HepG2 (cell line): ENCODE measurements around the gene DPY19L1. TPM values are rescaled to one million over a fixed set of nuclear protein-coding genes. Genes with fewer than 3 reads are reported as not detected.

Experiments
- FOXO1 ChIP-seq: sonication (generic); formaldehyde crosslinking; IDR thresholded peaks from 2 replicates; pipeline ENCODE4 v1.4.0; 2020; ENCODE audit warnings: missing genetic modification reagents
- JUND ChIP-seq: sonication (generic); formaldehyde crosslinking; IDR thresholded peaks from 2 replicates; pipeline ENCODE4 v1.8.0; 2022; ENCODE audit warnings: mild to moderate bottlenecking, missing genetic modification reagents
- KDM4B ChIP-seq: sonication (generic); formaldehyde crosslinking; IDR thresholded peaks from 2 replicates; pipeline ENCODE4 v1.4.0; 2020; ENCODE audit warnings: missing genetic modification reagents
- NONO ChIP-seq, 2 experiments: fragments of 450-650 bp in 1 of 2; sonication (generic) in 1 of 2; formaldehyde crosslinking in 1 of 2; IDR thresholded peaks in 1 of 2; conservative IDR thresholded peaks in 1 of 2; 2 replicates each; pipeline versions ENCODE4 v1.6.1 to v1.8.0; 2017 to 2022; ENCODE audit warnings: mild to moderate bottlenecking in 1 of 2, missing genetic modification reagents in 1 of 2, moderate library complexity in 1 of 2
- RNF2 ChIP-seq: fragments of 450-650 bp; conservative IDR thresholded peaks from 2 replicates; pipeline ENCODE4 v1.6.1; 2016; ENCODE audit warnings: low read depth
- WIZ ChIP-seq: sonication (generic); formaldehyde crosslinking; IDR thresholded peaks from 2 replicates; pipeline ENCODE4 v1.5.1; 2020; ENCODE audit warnings: mild to moderate bottlenecking, missing genetic modification reagents
- ZBED4 ChIP-seq: sonication (generic); formaldehyde crosslinking; IDR thresholded peaks from 2 replicates; pipeline ENCODE4 v1.4.0; 2020; ENCODE audit warnings: missing genetic modification reagents, borderline replicate concordance
- ZFP62 ChIP-seq: sonication (generic); formaldehyde crosslinking; IDR thresholded peaks from 2 replicates; pipeline ENCODE4 v1.4.0; 2020; ENCODE audit warnings: missing genetic modification reagents
- ZNF160 ChIP-seq: sonication (generic); formaldehyde crosslinking; IDR thresholded peaks from 2 replicates; pipeline ENCODE4 v1.8.0; 2022; ENCODE audit warnings: mild to moderate bottlenecking, inconsistent platforms, missing genetic modification reagents
- ZNF20 ChIP-seq: sonication (generic); formaldehyde crosslinking; IDR thresholded peaks from 2 replicates; pipeline ENCODE4 v1.4.0; 2020; ENCODE audit warnings: mild to moderate bottlenecking, moderate library complexity, missing genetic modification reagents
- ZNF816 ChIP-seq: sonication (generic); formaldehyde crosslinking; IDR thresholded peaks from 2 replicates; pipeline ENCODE4 v1.8.0; 2022; ENCODE audit warnings: missing genetic modification reagents, mild to moderate bottlenecking, borderline replicate concordance
- ZNF883 ChIP-seq: sonication (generic); formaldehyde crosslinking; IDR thresholded peaks from 2 replicates; pipeline ENCODE4 v1.5.1; 2020; ENCODE audit warnings: mild to moderate bottlenecking, missing genetic modification reagents; ENCODE audit errors: not compliant biosample characterization
- polyA plus RNA-seq, 8 experiments: library from polyadenylated mRNA; depleted of rRNA in 3 of 8; stranded (reverse) in 7 of 8; unstranded in 1 of 8; fragments of >200 nt; fragmentation: Illumina TruSeq in 4 of 8; extraction: Trizol in 4 of 8; gene quantifications; 2 replicates each; pipeline versions ENCODE4 v1.2.1 to v1.2.3, GENCODE V29; 2011 to 2016; ENCODE audit warnings: low read depth in 4 of 8, missing spikeins in 1 of 8, mixed read lengths in 1 of 8; ENCODE audit not compliant: insufficient read depth in 1 of 8
- total RNA-seq, 5 experiments: library from RNA; depleted of rRNA; stranded (reverse); fragments of >200 nt; fragmentation: Illumina TruSeq; extraction: Trizol; gene quantifications; 2 replicates each; pipeline ENCODE4 v1.2.3, GENCODE V29; 2016; ENCODE audit warnings: low read depth in 1 of 5
- TF ChIP-seq, protein P1 (sequence below): sonication (generic); formaldehyde crosslinking; IDR thresholded peaks from 2 replicates; pipeline ENCODE4 v1.8.0; 2022; ENCODE audit warnings: missing genetic modification reagents, low read depth, mild to moderate bottlenecking, borderline replicate concordance
- TF ChIP-seq, protein P2 (sequence below), 2 experiments: IDR thresholded peaks; 2 replicates each; pipeline ENCODE4 v1.6.1; 2011 to 2012; ENCODE audit warnings: low read length in 2 of 2, borderline replicate concordance in 1 of 2, low read depth in 1 of 2, mild to moderate bottlenecking in 1 of 2, moderate library complexity in 1 of 2
- TF ChIP-seq, protein P3 (sequence below): sonication (generic); formaldehyde crosslinking; IDR thresholded peaks from 2 replicates; pipeline ENCODE4 v1.8.0; 2022; ENCODE audit warnings: mild to moderate bottlenecking, missing genetic modification reagents
- TF ChIP-seq, protein P4 (sequence below): sonication (generic); formaldehyde crosslinking; IDR thresholded peaks from 2 replicates; pipeline ENCODE4 v1.5.0; 2020; ENCODE audit warnings: mild to moderate bottlenecking, missing genetic modification reagents

The DPY19L1 gene
- total and polyA plus RNA-seq, 2 of the 13 experiments (the other 11 are each of a cell fraction or from before 2014, with no cell fraction given): 18.9 to 32.6 TPM

- TF ChIP-seq FOXO1 (peak; percentile 78), KDM4B (CRISPR knock-in tag) (peak; percentile 81; the same call in 1 of the 2 replicates), ZNF816 (no peak), RNF2 (no peak), ZNF883 (CRISPR knock-in tag) (no peak), WIZ (CRISPR knock-in tag) (no peak), NONO (IDR thresholded peaks at IDR 0.05) (no peak), NONO (CRISPR knock-in tag; conservative IDR thresholded peaks at IDR 0.05) (no peak), ZNF160 (CRISPR knock-in tag) (no peak), ZBED4 (peak; percentile 37; the same call in 1 of the 2 replicates), JUND (CRISPR knock-in tag) (peak; percentile 67; the same call in 1 of the 2 replicates), ZFP62 (no peak), ZNF20 (CRISPR knock-in tag) (no peak)
- TF ChIP-seq, protein P1, sequence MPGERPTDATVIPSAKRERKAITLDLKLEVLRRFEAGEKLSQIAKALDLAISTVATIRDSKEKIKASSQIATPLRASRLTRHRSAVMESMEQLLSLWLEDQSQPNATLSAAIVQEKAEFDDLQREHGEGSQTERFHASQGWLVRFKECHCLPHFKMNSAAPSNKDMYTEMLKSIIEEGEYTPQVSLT: no peak
- TF ChIP-seq, protein P2, sequence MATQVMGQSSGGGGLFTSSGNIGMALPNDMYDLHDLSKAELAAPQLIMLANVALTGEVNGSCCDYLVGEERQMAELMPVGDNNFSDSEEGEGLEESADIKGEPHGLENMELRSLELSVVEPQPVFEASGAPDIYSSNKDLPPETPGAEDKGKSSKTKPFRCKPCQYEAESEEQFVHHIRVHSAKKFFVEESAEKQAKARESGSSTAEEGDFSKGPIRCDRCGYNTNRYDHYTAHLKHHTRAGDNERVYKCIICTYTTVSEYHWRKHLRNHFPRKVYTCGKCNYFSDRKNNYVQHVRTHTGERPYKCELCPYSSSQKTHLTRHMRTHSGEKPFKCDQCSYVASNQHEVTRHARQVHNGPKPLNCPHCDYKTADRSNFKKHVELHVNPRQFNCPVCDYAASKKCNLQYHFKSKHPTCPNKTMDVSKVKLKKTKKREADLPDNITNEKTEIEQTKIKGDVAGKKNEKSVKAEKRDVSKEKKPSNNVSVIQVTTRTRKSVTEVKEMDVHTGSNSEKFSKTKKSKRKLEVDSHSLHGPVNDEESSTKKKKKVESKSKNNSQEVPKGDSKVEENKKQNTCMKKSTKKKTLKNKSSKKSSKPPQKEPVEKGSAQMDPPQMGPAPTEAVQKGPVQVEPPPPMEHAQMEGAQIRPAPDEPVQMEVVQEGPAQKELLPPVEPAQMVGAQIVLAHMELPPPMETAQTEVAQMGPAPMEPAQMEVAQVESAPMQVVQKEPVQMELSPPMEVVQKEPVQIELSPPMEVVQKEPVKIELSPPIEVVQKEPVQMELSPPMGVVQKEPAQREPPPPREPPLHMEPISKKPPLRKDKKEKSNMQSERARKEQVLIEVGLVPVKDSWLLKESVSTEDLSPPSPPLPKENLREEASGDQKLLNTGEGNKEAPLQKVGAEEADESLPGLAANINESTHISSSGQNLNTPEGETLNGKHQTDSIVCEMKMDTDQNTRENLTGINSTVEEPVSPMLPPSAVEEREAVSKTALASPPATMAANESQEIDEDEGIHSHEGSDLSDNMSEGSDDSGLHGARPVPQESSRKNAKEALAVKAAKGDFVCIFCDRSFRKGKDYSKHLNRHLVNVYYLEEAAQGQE (IDR thresholded peaks at IDR 0.05; ENCODE audit: borderline replicate concordance in 1 of 2, low read depth in 1 of 2, low read length in 2 of 2): no peak
- TF ChIP-seq, protein P3, sequence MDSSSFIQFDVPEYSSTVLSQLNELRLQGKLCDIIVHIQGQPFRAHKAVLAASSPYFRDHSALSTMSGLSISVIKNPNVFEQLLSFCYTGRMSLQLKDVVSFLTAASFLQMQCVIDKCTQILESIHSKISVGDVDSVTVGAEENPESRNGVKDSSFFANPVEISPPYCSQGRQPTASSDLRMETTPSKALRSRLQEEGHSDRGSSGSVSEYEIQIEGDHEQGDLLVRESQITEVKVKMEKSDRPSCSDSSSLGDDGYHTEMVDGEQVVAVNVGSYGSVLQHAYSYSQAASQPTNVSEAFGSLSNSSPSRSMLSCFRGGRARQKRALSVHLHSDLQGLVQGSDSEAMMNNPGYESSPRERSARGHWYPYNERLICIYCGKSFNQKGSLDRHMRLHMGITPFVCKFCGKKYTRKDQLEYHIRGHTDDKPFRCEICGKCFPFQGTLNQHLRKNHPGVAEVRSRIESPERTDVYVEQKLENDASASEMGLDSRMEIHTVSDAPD (CRISPR knock-in tag): no peak
- TF ChIP-seq, protein P4, sequence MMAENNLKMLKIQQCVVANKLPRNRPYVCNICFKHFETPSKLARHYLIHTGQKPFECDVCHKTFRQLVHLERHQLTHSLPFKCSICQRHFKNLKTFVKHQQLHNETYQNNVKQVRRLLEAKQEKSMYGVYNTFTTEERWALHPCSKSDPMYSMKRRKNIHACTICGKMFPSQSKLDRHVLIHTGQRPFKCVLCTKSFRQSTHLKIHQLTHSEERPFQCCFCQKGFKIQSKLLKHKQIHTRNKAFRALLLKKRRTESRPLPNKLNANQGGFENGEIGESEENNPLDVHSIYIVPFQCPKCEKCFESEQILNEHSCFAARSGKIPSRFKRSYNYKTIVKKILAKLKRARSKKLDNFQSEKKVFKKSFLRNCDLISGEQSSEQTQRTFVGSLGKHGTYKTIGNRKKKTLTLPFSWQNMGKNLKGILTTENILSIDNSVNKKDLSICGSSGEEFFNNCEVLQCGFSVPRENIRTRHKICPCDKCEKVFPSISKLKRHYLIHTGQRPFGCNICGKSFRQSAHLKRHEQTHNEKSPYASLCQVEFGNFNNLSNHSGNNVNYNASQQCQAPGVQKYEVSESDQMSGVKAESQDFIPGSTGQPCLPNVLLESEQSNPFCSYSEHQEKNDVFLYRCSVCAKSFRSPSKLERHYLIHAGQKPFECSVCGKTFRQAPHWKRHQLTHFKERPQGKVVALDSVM (CRISPR knock-in tag): 0 out of 2 replicates have a peak, but pooled peaks have one; percentile 20
Measured at GRCh38 chr7:34939175-34939574, 98.1 kb downstream of the DPY19L1 start (continued).
